ENCODE results near the gene ZBTB7C. TPM values are rescaled to one million over a fixed set of nuclear protein-coding genes. Genes with fewer than 3 reads are reported as not detected.
A peak's percentile ranks its signal among the peaks of the same experiment; 100 is the strongest.

ZBTB7C gene
- polyA plus RNA-seq, 2 of the 4 experiments (the other 2 are of a cell fraction) = 0.10 to 0.12 TPM

- no peak overlapping the region for H3K4me2 ChIP-seq
- no peak; a peak in 1 of 6 replicates for ATAC-seq
- H3K4me1 ChIP-seq = peaks cover 11% of the 10 kb centered on the region; the same call in 1 of the 3 replicates
- FAIRE-seq = no peak
- WGBS (ENCODE audit: missing lambda C conversion rate) = 64% methylated on average over 4 of the region's 7 CpGs
- H3K27ac ChIP-seq = no peak overlapping the region
- CTCF ChIA-PET = no interaction called here
- POLR2A ChIA-PET = no interaction called here
- no peak overlapping the region for H3K4me3 ChIP-seq
- no peaks in the 10 kb centered on the region for H3K9me3 ChIP-seq
- no peak for DNase-seq (ENCODE audit: low read depth in 1 of 2, low spot score in 1 of 2)
- TF ChIP-seq POLR2AphosphoS2 (conservative IDR thresholded peaks at IDR 0.05; ENCODE audit: low read length) (no peak), JUN (IDR thresholded peaks at IDR 0.05) (no peak), MAX (IDR thresholded peaks at IDR 0.05) (no peak), FOXS1 (CRISPR knock-in tag; IDR thresholded peaks at IDR 0.05) (no peak), RCOR1 (IDR thresholded peaks at IDR 0.05; ENCODE audit: low read depth, low read length) (no peak), ZSCAN20 (CRISPR knock-in tag; IDR thresholded peaks at IDR 0.05) (no peak), NPAS2 (CRISPR knock-in tag; IDR thresholded peaks at IDR 0.05; ENCODE audit: borderline replicate concordance) (no peak), GATA3 (IDR thresholded peaks at IDR 0.05; ENCODE audit: borderline replicate concordance) (no peak), HOXB5 (CRISPR knock-in tag; IDR thresholded peaks at IDR 0.05) (no peak), PHF8 (IDR thresholded peaks at IDR 0.05; ENCODE audit: borderline replicate concordance, low read depth) (no peak), TFCP2L1 (CRISPR knock-in tag; IDR thresholded peaks at IDR 0.05) (no peak)
These were observed 270.3 kb downstream of the ZBTB7C start for GRCh38 chr18:48138660-48139430.

GRCh38 chr18:48138210-48138609 is 271.0 kb downstream of the ZBTB7C start:
- Histone ChIP-seq H3K4me1 (peaks cover 14% of the 10 kb centered on the region; the same call in 1 of the 3 replicates), H3K4me2 (no peak overlapping the region), H3K9me3 (no peaks in the 10 kb centered on the region), H3K27ac (no peak overlapping the region), H3K4me3 (no peak overlapping the region)
- FAIRE-seq = no peak
- WGBS (ENCODE audit: missing lambda C conversion rate) = 51% methylated on average over 4 of the region's 4 CpGs
- ChIA-PET CTCF (no interaction called here), POLR2A (no interaction called here)
- 0 out of 6 replicates have a peak, but pooled peaks of 1 of the 2 experiments have one; percentile 25 for ATAC-seq
- DNase-seq (ENCODE audit: low read depth in 1 of 2, low spot score in 1 of 2) = no peak
- TF ChIP-seq HEYL (CRISPR knock-in tag; IDR thresholded peaks at IDR 0.05) = no peak
- TF ChIP-seq RNF2 (IDR thresholded peaks at IDR 0.05; ENCODE audit: borderline replicate concordance, low read depth) = no peak
- TF ChIP-seq MAX (IDR thresholded peaks at IDR 0.05) = no peak
- no peak for TF ChIP-seq TFCP2L1 (CRISPR knock-in tag; IDR thresholded peaks at IDR 0.05)
- no peak for TF ChIP-seq NPAS2 (CRISPR knock-in tag; IDR thresholded peaks at IDR 0.05; ENCODE audit: borderline replicate concordance)

- ChIA-PET POLR2A (no interaction called here), CTCF (interaction anchor here (0.7 kb wide), 1 partner anchor 52 kb away, joined by 3 read pairs; no protein-coding TSS in a partner anchor)
- no peak overlapping the region for H3K27ac ChIP-seq
- no peak overlapping the region for H3K4me2 ChIP-seq
- no peak for FAIRE-seq
- H3K4me1 ChIP-seq = peaks cover 14% of the 10 kb centered on the region; the same call in 1 of the 3 replicates
- TF ChIP-seq TP53 (CRISPR knock-in tag; IDR thresholded peaks at IDR 0.05) = no peak
- TF ChIP-seq HOXB5 (CRISPR knock-in tag; IDR thresholded peaks at IDR 0.05) = no peak
- TF ChIP-seq USF2 (IDR thresholded peaks at IDR 0.05) = no peak
- no peak overlapping the region for H3K4me3 ChIP-seq
- H3K9me3 ChIP-seq = no peaks in the 10 kb centered on the region
- no peak for DNase-seq (ENCODE audit: low read depth in 1 of 2, low spot score in 1 of 2)
- ATAC-seq = no peak
- WGBS (ENCODE audit: missing lambda C conversion rate) = 75% methylated on average over 9 of the region's 10 CpGs
These were observed 271.7 kb downstream of the ZBTB7C start for GRCh38 chr18:48137374-48138081.

- peak overlapping the region in 1 of 2 experiments; percentile 13; a peak in 2 of 6 replicates for H3K27ac ChIP-seq
- ChIA-PET POLR2A (no interaction called here), CTCF (interaction anchor here (0.7 kb wide), 1 partner anchor 52 kb away, joined by 3 read pairs; no protein-coding TSS in a partner anchor)
- H3K4me2 ChIP-seq = peak overlapping the region; percentile 97
- 73% methylated on average over 13 of the region's 51 CpGs for WGBS (ENCODE audit: missing lambda C conversion rate)
- FAIRE-seq (no peak), DNase-seq (ENCODE audit: low read depth in 1 of 2, low spot score in 1 of 2) (peak in 1 of 2 experiments; percentile 14), ATAC-seq (peak in 1 of 2 experiments; percentile 41; a peak in 2 of 6 replicates)
- no peaks in the 10 kb centered on the region for H3K9me3 ChIP-seq
- peak overlapping the region; percentile 49 for H3K4me3 ChIP-seq
- H3K4me1 ChIP-seq = peaks cover 14% of the 10 kb centered on the region; the same call in 1 of the 3 replicates
- TF ChIP-seq CTCF (IDR thresholded peaks at IDR 0.05) (no peak), USF2 (IDR thresholded peaks at IDR 0.05) (no peak), GATA3 (IDR thresholded peaks at IDR 0.05; ENCODE audit: borderline replicate concordance) (no peak), CHD4 (IDR thresholded peaks at IDR 0.05; ENCODE audit: borderline replicate concordance) (no peak), KDM1A (IDR thresholded peaks at IDR 0.05; ENCODE audit: low read depth) (no peak), RAD21 (conservative IDR thresholded peaks at IDR 0.05 in 1 of 2, IDR thresholded peaks at IDR 0.05 in 1 of 2) (no peak), EHF (CRISPR knock-in tag; IDR thresholded peaks at IDR 0.05) (no peak), SMC3 (IDR thresholded peaks at IDR 0.05) (no peak), ZFP36 (IDR thresholded peaks at IDR 0.05; ENCODE audit: borderline replicate concordance, partially characterized antibody) (no peak), BHLHE40 (IDR thresholded peaks at IDR 0.05; ENCODE audit: low read depth, low read length) (no peak)
These were observed 272.3 kb downstream of the ZBTB7C start for GRCh38 chr18:48136827-48137373.

Data from A549 (cell line).